GM12872 (cell line): ENCODE measurements around the gene SLC25A26.

Experiments used
- TF ChIP-seq, protein P1 (sequence below): IDR thresholded peaks from 3 replicates; pipeline ENCODE4 v1.5.1; 2011; ENCODE audit warnings: low read depth, mild to moderate bottlenecking, low read length, moderate library complexity; ENCODE audit not compliant: insufficient read depth

Gene SLC25A26

DNA sequence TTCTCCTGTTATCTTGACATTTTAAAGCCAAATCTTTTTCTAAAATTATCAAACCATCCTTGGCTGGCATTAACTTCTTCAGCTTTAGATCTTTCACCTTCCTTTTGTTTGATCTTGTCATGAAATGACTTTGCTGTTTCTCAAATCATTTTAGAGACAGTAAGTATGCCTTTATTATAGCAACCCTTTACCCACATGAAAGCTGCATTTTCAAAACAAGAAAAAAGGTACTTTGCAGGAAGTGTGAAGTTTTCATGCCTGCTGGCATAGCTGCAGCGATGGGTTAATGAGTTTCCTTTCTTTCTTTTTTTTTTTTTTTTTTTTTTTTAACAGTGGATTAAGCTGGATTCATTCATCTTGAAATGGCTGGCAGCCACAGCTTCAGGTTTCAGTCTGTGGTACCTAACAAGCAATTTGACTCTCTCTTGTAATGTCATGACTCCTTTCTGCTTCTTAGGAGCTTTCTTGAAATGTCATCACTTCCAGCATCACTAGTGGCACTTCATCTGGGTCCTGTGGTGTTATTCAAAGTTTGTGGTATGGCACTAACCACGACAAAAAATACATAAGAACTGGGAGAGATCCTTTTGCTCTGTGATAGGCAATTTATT is 18.8 kb downstream of the SLC25A26 start:
- TF ChIP-seq, protein P1, sequence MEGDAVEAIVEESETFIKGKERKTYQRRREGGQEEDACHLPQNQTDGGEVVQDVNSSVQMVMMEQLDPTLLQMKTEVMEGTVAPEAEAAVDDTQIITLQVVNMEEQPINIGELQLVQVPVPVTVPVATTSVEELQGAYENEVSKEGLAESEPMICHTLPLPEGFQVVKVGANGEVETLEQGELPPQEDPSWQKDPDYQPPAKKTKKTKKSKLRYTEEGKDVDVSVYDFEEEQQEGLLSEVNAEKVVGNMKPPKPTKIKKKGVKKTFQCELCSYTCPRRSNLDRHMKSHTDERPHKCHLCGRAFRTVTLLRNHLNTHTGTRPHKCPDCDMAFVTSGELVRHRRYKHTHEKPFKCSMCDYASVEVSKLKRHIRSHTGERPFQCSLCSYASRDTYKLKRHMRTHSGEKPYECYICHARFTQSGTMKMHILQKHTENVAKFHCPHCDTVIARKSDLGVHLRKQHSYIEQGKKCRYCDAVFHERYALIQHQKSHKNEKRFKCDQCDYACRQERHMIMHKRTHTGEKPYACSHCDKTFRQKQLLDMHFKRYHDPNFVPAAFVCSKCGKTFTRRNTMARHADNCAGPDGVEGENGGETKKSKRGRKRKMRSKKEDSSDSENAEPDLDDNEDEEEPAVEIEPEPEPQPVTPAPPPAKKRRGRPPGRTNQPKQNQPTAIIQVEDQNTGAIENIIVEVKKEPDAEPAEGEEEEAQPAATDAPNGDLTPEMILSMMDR = no peak

DNA sequence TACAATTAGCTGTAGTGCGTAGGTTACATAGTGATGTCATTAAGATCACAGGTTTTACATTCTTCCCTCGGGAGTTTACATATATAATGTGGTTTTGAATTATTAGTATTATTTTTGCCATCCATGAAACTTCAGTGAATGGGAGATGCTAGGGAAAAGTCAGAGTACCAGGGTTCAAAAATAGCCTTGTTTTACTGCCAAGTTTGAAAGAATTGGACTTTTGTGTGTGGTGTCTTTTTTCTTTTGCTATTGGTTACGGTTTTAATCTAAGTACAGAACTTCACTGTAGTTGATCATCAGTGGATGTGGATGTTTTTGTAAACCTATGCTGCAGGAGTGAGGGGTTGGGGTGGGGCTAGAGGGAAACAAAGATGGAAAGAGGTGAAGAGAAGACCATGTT is 20.7 kb downstream of the SLC25A26 start:
- TF ChIP-seq, protein P1 = no peak

DNA sequence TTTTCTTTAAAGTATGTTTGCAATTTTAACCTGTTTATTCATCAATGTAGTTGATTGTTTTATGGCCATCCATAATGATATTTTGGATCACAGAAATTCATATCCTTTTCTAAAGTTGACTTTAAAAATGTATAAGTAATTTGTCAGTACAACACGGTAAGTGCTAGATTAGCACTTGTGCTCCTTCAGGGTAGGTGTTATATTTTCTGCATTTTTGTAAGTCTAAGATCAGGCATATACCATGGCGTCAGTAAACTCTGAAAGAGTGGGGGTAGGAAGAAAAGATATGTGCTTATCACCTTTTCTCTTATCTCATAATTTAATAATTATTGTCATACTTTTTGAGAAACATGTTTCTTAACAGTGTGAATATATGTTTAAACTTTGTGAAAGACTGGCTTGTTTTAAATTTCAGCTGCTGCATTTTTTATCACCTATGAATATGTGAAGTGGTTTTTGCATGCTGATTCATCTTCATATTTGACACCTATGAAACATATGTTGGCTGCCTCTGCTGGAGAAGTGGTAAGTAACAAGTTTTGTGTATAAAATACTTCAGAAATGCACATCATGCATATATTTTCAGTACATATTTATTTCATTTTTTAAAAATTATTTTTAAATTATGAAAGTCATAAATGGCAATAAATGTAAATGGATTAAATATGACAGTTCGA is 22.1 kb downstream of the SLC25A26 start:
- TF ChIP-seq, protein P1 = no peak

DNA sequence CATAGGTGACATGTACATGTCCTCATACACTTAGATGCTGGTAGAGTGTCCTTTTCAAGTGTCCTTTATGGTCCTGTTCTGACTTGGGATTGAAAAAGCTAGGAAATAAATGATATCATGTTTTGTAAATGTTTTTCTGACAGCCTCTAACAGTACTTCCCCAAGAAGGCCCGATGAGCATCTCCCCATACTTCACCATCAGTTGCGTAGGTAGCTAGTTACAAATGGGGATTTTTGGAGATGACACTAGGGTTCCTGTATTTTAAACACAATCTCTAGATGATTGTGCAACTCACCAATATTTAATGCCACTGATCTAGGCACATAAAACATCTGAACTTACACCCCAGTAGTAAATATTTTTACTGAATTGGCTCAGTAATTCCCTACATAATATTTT is 27.8 kb downstream of the SLC25A26 start:
- TF ChIP-seq, protein P1 = no peak

DNA sequence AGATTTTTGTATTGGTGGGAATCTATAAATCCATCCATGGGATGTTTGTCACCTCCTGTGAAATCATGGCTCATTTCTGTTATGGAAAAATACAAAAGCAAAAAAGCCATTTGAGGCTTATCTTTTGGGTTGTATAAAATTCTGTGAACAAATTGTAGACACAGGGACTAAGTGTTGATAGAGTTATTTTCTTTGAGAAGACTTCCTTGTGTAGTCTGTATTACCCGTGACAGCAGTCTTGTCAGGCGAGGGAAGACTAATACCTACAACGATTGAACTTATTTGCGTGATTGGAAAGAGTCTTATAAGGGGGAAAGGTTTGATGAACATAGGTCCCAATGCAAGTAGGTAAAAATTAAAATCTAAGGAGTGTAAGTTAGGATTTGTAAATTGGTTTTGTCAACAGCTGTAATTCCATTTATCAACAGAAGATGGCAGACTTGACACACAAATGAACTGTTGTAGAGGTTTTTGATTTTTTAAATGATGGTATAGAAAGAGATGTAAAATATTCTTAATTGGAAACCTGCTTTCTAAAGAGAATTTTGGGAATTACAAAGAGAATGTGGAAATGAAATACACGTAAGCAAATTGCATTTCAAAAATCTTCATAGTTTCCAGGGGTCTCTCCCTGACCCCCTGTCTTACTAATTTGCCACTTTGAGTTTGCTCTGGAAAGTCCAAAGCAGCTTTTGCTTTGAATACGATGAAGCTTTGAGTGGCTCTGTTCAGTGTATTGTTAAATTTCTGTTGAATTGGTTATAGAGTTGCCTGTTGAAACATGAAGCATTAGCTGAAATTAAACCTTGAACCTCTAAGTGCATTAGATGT is 33.2 kb downstream of the SLC25A26 start:
- TF ChIP-seq, protein P1 = peak; percentile 61

DNA sequence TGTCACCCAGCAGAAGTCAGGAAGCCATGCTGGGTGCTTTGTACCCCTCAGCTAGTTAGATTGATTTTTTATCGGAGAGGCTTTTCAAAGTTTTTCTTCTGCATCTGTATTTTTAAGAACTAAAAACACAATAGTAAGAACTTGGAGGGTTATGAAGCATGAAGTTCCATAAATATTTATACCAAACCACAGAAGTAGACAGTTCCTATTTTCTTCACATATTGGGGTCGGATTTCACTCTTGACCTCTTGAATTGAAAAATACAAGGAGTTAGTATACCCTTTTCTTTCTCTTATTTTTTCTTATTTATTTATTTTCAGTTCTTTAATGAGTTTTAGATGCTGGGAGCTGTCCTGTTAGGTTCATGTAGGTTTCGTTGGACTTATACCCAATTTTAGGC is 35.1 kb downstream of the SLC25A26 start:
- TF ChIP-seq, protein P1 = no peak

DNA sequence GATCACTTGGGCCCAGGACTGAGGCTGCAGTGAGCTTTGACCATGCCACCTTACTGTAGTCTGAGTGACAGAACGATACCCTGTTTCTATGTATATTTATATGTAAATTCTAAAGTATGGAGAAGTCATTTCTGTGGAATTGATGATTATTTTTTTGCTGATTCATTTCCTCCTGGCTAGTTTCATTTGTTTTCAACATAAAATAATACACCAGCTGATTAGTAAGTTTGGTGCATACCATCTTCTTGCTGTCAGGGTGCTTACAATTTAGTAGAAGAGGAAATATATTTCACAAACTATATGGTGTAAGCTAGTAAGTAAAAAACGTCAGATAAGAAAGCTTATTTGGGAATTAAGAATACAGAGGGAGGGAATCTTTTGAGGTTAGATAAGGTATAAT is 36.0 kb downstream of the SLC25A26 start:
- TF ChIP-seq, protein P1 = no peak
